HG03108 (cell line): ENCODE results near the gene IPO13.

ENCODE experiments used
- ATAC-seq: cut with Tn5 transposase; IDR thresholded peaks from one replicate; pipeline ENCODE4 v1.9.1; 2021; ENCODE audit warnings: moderate library complexity; ENCODE audit not compliant: unreplicated experiment

Gene IPO13

GRCh38 chr1:44002606-44003157 lies 55.9 kb downstream of the IPO13 start:
- ATAC-seq, result no peak

DNA sequence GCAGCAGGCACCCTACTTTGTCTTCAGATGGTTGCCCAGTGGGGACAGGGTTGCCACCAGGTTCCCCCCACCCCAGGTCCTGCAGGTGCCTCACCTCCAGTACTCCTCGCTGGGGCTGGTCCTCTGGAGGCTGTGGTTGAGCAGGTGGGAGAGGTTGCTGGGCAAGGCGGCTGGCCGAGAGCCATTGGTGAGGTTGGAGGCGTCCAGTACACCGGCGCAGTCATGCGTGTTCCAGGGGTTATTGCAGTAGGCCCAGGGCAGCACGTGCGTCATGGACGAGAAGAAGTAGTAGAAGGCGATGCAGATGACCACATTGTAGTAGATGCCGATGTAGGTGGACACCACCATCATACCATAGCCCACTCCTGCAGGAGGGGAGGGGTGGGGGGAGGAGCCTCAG lies 61.5 kb downstream of the IPO13 start:
- no peak for ATAC-seq

DNA sequence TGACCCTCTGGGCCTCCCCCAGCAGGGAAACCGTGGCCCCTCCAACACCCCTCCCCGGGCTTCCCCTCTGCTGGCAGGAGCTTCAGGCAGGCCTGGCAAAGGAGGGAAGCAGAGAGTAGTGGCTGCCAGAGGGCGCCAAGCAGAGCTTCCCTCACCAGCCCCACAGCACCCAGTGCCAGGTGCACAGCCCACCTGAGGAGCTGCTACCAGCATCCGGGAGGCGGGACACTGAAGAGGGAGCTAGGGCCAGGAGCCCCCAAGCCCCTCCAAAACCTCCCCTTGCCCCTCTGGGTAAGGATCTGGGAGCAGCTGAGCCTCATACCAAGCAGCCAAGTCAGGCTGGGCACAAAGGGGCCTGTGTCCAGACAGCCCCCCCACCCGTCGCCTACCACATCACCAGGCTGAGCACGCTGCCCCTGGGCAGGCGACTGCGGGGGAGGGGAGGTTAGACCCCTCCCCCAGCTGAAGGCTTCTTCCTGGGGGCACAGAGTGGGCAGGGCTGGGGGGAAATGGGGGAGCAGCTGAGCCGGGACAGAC lies 64.3 kb downstream of the IPO13 start:
- no peak for ATAC-seq

- no peak for ATAC-seq
These were observed 65.7 kb downstream of the IPO13 start for GRCh38 chr1:44012404-44012803.

DNA sequence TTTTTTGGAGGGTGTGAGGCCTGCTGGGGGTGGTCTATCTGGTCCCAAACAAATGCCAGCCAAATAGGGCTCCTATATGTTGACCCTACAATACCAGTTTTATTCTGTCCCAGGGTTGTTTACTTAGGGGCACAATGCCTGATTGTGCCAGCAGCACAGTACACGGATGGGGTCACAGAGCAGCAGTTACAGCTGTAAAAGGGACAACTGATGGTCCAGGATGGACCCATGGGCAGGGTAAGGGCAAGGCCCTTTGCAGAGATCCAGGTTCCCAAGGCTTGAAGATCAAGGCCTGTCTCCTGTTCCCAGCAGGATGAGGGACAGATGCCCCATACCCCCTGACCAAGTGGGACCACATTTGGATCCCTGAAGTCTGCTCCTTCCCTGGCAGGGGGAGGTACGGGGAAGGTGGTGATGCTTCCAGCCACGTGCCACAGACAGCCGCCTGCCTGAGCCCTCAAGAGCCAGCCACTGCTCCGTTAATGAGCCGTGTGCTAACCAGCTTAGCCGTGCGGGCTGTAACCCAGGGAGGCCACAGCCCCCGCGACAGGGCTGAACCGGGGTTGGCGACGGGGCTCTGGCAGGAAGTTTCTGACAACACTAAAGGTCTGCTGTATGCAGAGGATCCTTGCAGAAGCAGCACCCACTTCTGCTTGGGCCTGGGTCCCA lies 66.3 kb downstream of the IPO13 start:
- ATAC-seq, result no peak

- ATAC-seq, result no peak
These were observed 67.2 kb downstream of the IPO13 start for GRCh38 chr1:44013949-44014348.

- no peak for ATAC-seq
These were observed 67.8 kb downstream of the IPO13 start for GRCh38 chr1:44014365-44015104.

- ATAC-seq, result no peak
These were observed 68.5 kb downstream of the IPO13 start for GRCh38 chr1:44015206-44015605.

DNA sequence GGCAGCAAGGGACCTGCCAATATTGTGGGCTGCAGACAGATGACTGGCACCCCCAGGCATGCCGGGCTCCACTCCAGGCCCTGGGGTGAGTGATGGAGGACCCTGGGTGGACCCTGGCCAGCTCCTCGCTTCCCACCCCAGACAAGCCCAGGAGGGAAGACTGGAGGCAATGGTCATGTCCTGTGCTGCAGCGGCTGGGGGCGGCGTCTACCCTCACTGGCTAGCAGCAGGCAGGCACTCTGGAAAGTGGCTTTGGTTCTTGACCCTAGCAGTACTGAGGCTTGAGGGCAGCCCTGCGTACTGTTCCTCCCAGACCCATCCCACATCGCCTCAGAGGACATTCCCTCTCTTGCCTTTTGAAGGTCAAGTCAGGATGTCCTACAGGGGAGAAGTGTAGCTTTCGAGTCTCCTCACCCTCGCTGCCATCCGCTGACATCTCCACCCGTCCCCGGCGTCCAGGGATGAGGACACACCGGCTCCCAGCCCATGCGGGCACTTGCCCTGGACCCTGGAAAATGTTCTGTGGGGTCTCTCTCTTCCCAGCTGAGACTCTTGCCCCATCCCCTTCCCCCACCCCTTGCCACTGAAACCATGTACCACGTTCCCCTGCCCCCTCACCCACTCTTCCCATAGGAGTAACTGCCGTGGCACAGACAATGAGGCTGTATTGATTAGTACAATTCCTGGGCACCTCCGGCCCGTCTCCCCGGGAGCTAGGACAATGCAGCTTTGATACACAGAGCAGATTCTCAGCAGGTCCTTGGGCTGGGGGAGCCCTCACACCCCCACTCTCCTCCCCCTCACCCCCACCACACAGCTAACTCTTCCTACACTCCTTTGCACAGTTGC lies 69.5 kb downstream of the IPO13 start:
- no peak for ATAC-seq

GRCh38 chr1:44016890-44017400 lies 70.2 kb downstream of the IPO13 start:
- no peak for ATAC-seq
